Stimulated activated CD4-positive, alpha-beta T cell treated with anti-CD3 and anti-CD28 coated beads, TNF-alpha, amount 100 ng/mL, for 1 hour (primary cell): ENCODE results near the gene KMT2B.
"Not testable (repeated sequence)": the region's sequence is repeated elsewhere in the genome, so short reads cannot be mapped to it uniquely, and the experiment has no call there.

Experiments used
- DNase-seq, 3 donors: peaks; one replicate each; pipeline ENCODE4 v3.0.0-alpha.2; 2020; ENCODE audit warnings: low read depth in 3 of 3, low spot score in 1 of 3

The KMT2B gene, protein sequence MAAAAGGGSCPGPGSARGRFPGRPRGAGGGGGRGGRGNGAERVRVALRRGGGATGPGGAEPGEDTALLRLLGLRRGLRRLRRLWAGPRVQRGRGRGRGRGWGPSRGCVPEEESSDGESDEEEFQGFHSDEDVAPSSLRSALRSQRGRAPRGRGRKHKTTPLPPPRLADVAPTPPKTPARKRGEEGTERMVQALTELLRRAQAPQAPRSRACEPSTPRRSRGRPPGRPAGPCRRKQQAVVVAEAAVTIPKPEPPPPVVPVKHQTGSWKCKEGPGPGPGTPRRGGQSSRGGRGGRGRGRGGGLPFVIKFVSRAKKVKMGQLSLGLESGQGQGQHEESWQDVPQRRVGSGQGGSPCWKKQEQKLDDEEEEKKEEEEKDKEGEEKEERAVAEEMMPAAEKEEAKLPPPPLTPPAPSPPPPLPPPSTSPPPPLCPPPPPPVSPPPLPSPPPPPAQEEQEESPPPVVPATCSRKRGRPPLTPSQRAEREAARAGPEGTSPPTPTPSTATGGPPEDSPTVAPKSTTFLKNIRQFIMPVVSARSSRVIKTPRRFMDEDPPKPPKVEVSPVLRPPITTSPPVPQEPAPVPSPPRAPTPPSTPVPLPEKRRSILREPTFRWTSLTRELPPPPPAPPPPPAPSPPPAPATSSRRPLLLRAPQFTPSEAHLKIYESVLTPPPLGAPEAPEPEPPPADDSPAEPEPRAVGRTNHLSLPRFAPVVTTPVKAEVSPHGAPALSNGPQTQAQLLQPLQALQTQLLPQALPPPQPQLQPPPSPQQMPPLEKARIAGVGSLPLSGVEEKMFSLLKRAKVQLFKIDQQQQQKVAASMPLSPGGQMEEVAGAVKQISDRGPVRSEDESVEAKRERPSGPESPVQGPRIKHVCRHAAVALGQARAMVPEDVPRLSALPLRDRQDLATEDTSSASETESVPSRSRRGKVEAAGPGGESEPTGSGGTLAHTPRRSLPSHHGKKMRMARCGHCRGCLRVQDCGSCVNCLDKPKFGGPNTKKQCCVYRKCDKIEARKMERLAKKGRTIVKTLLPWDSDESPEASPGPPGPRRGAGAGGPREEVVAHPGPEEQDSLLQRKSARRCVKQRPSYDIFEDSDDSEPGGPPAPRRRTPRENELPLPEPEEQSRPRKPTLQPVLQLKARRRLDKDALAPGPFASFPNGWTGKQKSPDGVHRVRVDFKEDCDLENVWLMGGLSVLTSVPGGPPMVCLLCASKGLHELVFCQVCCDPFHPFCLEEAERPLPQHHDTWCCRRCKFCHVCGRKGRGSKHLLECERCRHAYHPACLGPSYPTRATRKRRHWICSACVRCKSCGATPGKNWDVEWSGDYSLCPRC (N-terminal part only)

DNA sequence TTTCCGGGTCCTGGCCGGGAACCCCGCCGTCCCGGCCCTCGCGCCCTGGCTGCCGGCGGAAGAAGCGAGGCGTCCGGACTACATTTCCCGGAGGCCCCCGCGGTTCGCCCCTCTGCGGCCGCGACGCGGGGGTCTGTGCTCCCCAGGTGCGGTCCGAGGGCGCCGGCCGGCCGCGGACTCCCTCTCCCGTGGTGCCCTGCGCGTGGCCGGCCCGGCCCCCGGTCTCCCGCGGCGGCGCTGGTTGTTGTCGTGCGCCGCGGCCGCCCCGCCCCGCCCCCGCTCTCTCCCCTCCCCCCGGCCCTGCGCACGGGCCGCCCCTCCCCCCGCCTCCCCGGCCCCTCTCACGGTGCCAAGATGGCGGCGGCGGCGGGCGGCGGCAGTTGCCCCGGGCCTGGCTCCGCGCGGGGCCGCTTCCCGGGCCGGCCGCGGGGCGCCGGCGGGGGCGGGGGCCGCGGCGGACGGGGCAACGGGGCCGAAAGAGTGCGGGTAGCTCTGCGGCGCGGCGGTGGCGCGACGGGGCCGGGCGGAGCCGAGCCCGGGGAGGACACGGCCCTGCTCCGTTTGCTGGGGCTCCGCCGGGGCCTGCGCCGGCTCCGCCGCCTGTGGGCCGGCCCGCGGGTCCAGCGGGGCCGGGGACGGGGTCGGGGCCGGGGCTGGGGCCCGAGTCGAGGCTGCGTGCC, at the start of gene KMT2B:
Gene KMT2B, plus strand, starts transcription at position 339 of the 680 bp plus-strand sequence. Its CDS starts 16 bp downstream, at position 355.
- DNase-seq, result no peak

DNA sequence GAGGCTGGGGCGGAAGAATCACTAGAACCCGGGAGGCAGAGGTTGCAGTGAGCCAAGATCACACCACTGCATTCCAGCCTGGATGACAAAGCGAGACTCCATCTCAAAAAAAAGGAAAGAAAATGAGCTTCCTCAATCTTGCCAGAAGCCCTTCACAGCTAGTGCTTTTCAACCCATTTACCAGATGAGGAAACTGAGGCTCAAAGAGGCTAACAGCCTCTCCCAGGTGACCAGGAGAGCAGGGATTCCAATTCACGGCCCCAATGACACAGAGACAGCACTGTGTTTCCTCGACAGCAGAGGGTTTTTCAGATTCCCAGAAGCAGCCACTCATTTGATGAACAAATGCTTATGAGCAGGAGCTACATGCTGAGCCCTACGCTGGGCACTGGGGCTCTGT, 48.2 kb upstream of the KMT2B start:
- DNase-seq, result no peak

DNA sequence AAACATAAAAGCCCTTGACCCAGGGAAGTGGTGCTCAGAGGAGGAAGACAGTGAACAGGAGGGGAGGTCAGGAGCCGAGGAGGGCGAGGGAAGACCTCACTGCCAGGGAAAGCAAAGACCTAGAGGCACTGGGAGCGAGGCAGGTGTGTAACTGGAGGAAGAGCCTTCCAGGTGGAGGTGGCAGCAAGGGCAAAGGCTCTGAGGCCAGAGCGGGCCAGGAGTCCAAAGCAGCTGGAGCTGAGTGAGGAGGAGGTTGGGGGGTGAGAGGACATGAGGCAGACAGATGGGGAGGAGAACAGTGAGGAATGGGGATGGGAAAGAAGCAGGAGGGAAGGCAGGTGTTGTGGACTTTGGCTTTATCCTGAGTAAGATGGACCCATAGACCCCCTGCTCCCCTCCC, 47.8 kb upstream of the KMT2B start:
- no peak for DNase-seq

DNA sequence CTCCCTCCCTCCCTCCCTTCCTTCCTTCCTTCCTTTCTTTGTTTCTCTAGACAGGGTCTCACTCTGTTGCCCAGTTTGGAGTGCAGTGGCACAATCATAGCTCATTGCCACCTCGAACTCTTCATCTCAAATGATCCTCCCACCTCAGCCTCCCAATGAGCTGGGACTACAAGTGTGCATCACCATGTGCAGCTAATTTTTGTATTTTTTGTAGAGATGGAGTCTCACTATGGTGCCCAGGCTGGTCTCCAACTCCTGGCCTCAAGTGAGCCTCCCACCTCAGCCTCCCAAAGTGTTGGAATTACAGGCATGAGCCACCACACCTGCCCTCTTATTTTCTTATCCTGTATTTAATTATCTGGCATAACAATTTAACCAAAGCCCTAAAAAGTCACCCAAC, 47.1 kb upstream of the KMT2B start:
- no peak for DNase-seq

DNA sequence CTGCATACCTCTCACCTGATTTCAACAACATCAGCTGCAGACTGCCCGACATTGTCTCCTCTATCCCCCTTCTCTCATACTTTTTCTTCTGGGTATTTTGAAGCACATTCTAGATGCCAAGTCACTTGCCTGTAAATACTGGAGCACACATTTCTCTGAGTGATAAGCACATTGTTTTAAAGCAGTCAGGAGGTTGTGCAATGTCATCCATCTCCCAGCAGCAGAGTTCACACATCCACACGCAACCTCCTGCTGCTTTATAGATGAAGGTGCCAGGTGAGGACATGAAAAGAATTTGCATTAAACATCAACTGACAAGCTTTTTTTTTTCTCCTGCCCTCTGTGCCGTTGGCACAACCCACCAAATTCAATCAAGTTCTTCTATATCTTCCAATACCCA, 46.0 kb upstream of the KMT2B start:
- no peak for DNase-seq

DNA sequence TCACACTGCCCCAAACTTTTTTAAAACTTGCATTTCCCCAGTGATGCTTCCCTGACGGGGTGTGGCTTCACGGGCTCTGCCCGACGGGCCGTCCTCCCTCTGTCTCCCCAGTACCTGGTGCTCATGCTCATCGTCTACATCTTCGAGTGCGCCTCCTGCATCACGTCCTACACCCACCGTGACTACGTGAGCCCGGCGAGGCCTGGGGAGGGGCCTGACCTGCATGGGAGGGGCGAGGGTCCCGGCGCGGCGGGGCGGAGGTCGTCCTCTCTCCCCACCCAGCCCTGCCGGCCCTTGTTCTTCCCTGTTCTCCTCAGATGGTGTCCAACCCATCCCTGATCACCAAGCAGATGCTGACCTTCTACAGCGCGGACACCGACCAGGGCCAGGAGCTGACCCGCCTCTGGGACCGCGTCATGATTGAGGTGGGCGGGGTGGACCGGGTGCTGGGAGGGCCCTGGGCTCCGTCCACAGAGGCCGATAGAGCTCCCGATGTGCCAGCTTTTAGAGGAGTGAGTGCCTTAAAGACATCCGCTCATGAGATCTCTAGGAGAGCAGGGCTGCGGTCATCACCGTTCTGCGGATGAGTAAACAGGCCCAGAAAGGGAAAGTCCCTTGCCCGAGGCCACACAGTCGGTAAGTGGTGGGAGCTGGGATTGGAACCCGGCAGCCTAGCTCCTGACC, 44.5 kb upstream of the KMT2B start:
- DNase-seq, result peak in 2 of 3 donors; percentile 5 to 11

DNA sequence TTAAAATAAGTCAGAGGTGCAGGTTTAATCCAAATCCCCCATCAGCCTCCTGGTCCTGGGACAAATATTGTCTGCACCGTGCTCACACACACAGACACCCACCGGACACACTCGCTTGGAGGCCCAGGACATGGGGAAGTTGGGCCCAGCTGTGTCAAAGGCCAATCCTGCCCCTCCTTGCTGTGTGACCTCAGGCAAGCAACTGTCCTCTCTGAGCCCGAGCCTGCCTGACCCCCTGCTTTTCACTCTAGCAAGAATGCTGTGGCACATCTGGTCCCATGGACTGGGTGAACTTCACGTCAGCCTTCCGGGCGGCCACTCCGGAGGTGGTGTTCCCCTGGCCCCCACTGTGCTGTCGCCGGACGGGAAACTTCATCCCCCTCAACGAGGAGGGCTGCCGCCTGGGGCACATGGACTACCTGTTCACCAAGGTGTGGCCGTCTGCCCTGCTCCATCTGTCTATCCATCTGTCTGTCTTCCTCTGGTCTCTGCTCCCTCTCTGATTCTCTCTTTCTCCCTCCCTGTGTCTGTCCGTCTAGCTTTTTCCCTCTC, 42.1 kb upstream of the KMT2B start:
- DNase-seq, result no peak

DNA sequence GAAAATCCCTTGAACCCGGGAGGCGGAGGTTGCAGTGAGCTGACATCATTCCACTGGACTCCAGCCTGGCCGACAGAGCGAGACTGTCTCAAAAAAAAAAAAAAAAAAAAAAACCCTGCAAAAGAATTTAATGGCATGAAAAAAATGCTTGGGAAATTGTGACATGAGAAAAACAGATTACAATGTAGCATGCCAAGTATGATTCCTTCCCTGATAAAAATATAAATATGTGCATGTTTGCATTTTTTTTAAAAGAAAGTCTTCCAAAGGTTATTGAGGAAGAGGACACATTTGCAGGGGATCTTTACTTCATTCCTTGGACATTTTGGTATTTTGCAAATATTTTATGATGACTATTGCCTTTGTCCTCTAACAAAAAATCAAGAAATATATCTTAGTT, 28.0 kb upstream of the KMT2B start:
- DNase-seq, result no peak

DNA sequence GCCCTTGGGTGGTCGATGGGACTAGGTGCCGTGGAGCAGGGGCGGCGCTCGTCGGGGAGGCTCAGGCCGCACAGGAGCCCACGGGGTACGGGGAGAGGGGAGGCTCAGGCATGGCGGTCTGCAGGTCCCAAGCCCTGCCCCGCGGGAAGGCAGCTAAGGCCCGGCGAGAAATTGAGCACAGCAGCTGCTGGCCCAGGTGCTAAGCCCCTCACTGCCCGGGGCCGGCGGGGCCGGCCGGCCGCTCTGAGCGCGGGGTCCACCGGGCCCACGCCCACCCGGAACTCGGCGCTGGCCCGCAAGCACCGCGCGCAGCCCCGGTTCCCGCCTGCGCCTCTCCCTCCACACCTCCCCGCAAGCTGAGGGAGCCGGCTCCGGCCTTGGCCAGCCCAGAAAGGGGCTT, 26.7 kb upstream of the KMT2B start:
- DNase-seq, result not testable (repeated sequence)

DNA sequence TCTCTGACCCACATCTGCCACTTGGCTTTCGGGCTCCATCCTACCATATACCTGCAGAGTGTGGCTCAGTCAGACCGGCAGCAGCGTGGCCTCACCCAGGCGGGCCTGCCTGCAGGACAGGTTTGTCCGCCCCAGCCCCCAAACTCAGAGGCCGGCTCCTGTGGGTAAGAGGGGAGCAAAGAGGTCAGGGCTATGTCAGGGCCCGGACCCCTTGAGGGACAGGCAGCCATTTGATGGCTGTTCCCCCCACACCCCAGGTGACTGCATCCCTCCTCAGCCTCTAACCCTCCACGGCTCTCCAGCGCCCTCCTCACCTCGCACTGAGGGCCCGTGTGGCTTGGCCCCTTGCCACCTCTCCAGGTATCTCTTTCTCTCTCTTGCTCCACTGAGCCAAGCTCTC, 25.8 kb upstream of the KMT2B start:
- DNase-seq, result no peak

DNA sequence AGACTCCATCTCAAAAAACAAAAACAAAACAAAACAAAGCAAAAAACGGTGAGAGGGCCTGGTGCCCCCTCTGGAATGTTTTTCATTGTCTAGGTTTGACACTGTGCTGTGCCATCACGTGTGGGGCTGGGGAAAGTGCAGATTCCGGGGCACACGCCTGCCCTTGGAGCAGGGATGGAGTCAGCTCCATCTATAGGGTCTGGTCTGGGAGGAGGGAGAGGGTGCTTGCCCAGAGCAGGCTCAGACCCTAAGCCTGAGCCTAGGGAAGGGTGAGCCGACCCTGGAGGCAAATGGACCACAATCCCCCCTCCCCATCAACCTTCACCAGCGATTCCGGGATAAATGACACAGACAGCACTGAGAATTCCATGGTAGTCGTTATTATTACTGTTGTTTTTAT, 24.4 kb upstream of the KMT2B start:
- DNase-seq, result no peak

DNA sequence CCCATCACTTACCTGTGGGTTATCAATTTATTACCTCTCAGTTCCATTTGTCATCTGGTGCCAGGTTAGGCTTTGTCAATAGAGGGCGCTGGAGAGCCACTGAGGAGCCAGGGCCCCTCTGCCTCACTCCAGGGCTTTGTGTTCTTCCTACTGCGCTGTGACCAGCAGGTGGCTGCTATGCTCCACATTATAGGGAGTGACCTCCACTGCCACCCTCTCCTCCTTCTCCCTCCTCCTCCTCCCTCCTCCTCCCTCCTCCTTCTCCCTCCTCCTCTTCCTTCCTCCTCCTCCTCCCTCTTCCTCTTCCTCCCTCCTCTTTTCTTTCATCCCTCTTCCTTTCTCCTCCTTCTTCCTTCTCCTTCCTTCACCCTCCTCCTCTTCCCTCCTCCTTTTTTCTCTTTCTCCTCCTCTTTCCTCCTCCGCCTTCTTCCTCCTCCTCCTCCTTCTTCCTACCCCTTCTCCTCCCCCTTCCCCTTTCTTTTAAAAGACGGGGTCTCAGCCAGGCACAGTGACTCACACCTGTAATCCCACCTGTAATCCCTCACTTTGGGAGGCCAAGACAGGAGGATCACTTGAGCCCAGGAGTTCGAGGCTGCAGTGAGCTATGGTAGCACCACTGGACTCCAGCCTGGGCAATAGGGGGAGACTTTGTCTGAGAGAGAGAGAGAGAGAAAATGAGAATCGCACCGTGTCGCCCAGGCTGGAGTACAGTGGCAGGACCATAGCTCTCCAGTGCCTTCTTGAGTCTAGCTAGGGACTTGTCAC, 23.8 kb upstream of the KMT2B start:
- peak; percentile 76 to 89 (median 82) for DNase-seq

DNA sequence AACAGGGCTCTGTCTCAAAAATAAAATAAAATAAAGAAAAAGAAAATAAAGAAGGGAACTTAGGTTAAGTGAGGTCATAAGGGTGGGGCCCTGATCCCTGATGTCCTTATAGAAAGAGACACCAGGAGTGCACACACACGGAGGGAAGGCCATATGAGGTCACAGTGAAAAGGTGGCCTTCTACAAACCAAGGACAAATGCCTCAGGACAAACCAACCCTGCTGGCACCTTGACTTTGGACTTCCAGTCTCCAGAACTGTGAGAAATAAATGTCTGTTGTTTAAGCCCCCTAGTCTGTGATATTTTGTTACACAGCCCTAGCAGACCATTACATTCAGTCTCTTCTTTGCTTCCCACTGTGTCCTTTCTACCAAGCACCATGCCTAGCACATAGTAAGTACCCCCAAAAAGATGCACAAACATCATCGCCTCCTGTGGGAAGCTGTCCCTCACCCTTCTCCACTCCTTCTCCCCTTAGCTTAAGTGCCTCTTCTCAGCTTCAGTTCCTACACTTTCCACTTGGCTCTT, 21.8 kb upstream of the KMT2B start:
- no peak for DNase-seq

DNA sequence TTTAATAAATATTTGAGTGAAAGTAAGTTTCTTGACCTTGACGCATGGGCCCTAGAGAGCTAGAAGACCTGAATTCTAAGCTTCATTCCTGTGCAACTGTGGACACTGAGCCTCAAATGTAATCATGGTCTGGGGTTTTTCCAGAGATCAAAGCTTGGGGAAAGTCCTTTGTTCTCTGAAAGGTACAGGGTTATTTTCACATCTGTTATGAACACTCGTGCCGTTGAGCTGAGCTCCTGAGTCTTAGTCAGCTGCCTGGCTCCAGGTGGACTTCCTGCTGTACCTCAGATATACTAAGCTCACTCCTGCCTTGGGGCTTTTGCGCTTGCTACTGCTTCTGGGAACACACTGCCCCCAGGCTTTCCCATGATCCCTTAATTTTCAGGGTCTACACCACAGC, 21.0 kb upstream of the KMT2B start:
- no peak for DNase-seq

DNA sequence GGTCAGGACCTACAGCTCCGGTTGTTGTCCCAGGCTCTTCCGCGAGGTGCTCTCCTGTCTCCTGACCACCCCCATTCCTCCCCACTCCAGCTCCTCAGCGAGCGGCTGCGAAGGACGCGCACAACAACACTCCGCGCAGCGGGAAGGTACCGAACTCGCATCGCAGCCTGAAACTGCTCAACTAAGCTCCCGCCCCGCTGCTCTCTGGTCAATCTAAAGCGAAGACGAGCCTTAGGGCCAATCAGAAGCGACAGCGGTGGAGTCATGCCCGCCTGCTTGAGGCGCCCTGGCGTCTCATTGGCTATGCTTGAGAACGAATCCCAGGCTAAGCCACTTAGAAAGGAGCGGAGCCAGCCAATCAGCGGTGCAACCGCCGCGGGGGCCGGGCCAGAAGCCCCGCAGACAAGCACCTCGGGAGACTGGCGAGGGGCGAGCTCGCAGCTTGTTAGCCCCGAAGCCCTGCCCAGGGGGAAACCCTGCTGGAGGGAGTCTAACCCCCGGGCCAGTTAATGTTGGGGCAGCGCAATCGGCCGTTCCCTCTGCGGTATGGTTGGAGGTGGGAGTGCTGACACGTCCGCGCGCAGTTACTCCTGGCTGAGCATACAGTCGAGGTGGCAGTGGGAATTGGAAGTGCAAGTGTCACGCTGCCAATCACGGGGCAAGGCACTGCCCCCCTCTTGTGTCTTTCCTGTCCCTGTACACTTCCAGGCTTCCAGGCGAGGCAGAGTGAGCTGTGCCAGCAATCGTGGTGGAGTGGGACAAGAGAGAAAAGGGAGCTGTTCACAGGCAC, 15.4 kb upstream of the KMT2B start:
- DNase-seq, result peak; percentile 74 to 85 (median 84)

DNA sequence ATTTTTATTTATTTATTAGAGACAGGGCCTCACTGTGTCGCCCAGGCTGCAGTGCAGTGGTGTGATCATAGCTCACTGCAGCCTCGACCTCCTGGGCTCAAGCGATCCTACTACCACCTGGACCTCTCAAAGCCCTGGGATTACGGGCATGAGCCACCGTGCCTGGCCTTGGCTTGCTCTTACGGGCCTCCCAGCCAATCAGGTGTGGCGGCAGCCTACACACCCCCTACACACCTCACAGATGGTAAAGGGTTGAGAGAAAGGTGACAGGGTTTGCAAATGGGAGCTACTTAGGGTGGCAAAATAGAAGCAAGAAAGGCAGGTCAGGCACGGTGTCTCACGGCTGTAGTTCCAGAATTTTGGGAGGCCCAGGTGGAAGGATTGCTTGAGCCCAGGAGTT, 14.5 kb upstream of the KMT2B start:
- no peak for DNase-seq

DNA sequence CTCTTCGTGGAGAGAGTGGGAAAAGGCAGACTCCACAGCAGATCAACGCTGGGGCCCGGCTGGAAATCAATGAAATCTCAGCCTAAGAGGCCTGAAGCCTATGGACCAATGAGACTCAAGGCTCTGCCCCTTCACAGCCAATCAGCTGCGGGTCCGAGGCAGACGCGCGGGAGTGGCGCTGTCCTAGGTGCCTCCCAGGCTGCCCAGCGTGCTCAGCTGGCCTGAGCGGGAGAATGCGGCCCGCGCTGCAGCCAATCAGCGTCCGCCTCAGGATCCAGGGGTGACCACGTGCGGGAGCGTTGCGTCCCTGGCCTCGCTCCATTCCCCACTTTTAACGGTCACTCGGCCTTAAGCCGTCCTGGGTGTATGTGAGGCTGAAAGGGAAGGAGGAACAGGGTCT, 13.6 kb upstream of the KMT2B start, which contains the start of gene ZBTB32:
Gene ZBTB32, plus strand, starts transcription at position 341 of the 400 bp plus-strand sequence. CDS start 10,069 bp downstream, outside the sequence.
- DNase-seq, result no peak

DNA sequence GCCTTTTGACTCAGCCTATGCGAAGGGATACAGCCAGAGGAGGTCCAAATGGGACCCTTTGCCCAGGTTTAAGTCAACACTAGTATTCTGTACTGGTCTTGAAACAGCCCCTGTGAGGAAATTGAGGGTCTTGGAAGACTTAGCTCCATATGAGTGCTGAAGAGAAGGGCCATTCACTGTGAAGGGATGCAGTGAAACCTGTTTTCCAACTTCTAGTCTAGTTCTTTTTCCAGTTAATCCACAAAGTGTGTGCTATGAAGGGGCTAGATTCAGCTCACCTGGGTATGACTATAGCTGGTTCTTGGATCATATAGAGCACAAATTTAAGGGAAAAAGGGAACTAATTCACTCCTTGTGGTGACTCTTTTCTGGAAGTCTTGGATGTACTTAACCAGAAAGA, 9.4 kb upstream of the KMT2B start:
- DNase-seq, result no peak
